GM18505 (cell line): ENCODE data around the gene STARD5.
A peak's percentile ranks its signal among the peaks of the same experiment; 100 is the strongest.

Source experiments
- ATAC-seq: cut with Tn5 transposase; IDR thresholded peaks from one replicate; pipeline ENCODE4 v1.9.1; 2021; ENCODE audit not compliant: unreplicated experiment
- POLR2A ChIP-seq: IDR thresholded peaks from 4 replicates; pipeline ENCODE4 v1.6.1; 2011; ENCODE audit warnings: borderline replicate concordance; ENCODE audit not compliant: insufficient read depth, insufficient read length; ENCODE audit errors: extremely low read depth

Gene STARD5

GRCh38 chr15:81313686-81314085 is 10.3 kb downstream of the STARD5 start:
- no peak for ATAC-seq
- TF ChIP-seq POLR2A: no peak

- no peak for ATAC-seq
- no peak for TF ChIP-seq POLR2A
Measured at GRCh38 chr15:81312790-81313543, 11.0 kb downstream of the STARD5 start.

GRCh38 chr15:81311752-81312464 is 12.0 kb downstream of the STARD5 start:
- no peak for TF ChIP-seq POLR2A

DNA sequence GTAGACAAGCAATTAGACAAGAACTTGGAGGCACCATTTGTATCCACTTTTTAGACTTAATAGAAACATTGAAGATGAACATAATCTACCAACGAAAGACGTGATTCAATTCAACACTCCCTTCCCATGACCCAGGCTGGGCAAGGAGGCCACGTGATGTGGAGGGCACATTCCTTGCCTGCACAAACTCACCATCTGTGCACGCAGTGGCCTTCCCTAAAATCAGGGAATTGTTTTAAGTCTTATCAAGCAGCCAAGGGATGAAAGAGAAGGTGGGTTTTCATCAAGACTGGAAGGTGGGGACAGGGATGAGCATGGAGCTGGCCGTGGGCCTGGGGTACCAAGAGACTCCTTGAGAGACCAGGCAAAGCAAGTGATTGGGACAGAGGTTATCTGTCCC is 13.5 kb downstream of the STARD5 start:
- TF ChIP-seq POLR2A: peak; percentile 42
- ATAC-seq: no peak

More at GRCh38 chr15:81311752-81312464, 12.0 kb downstream of the STARD5 start:
- ATAC-seq: peak; percentile 54

GRCh38 chr15:81309647-81310450 is 14.1 kb downstream of the STARD5 start:
- ATAC-seq: no peak
- peak; percentile 40 for TF ChIP-seq POLR2A

DNA sequence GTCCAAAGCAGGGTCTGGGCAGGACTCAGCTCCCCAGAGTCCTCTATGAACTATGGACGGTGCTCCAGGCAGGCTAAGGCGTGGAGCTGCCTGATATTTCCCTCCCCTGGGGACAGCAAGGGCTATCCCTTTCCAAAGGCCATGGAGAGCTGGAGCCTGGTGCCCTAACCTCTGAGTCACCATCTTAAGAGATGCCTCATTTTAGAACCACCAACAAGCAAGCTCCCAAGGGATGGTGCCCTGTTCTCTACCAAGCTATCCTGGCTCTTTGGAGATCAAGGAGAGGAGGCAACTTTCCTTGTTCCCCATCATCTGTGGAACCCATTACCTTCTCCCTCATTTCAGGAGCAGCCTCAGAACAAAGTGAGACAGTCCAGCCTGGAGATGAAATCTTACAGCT is 15.7 kb downstream of the STARD5 start:
- no peak for ATAC-seq
- TF ChIP-seq POLR2A: no peak

- TF ChIP-seq POLR2A: no peak
- no peak for ATAC-seq
Measured at GRCh38 chr15:81304226-81304625, 19.7 kb downstream of the STARD5 start.

- ATAC-seq: no peak
- TF ChIP-seq POLR2A: no peak
Measured at GRCh38 chr15:81303244-81304225, 20.4 kb downstream of the STARD5 start.

GRCh38 chr15:81302701-81303109 is 21.2 kb downstream of the STARD5 start:
- TF ChIP-seq POLR2A: no peak
- no peak for ATAC-seq

DNA sequence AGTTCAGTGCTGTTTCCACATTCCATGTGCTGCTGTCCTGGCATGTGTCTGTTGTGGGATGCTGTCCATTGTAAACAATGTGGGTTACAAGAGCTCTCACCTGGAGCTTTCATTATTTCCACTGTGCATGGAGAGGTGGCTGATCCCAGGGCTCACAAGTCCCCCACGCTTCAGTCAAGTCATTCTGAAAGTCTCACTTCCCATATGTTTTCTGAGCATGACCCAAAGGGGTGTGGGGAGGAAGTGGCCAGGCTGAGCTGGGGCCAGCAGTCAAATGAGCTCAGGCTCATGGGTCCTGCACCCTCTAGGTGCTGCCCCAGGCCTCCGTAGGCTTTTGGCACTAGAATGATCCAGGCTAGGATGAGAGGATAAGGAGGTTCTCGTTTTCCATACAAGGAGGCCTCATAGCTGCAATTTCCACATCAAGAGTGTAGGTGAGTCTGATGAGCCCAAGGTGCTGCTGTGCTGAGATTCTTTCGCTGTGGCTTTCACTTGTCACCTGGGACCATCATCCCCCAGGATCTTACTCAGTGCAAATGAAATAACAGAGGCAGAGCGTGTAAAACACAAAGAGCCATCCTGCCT is 22.0 kb downstream of the STARD5 start:
- peak; percentile 65 for TF ChIP-seq POLR2A
- ATAC-seq: peak; percentile 66

DNA sequence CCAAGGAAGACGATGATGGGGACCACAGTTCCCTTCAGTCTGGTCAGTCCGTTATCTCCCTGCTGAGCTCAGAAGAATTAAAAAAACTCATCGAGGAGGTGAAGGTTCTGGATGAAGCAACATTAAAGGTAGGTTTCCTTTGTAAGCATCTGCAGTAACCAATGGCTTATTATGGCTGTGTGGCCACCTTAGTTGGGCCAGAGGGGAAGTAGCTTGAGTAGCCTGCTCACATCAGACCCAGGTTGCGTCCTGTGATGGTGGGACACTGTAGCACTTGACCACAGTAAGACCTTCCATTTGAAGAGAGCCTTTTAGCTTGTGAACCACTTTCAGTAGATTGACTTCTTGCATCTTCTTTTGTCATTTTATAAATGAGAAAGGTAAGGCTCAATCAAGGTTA is 22.6 kb downstream of the STARD5 start:
- no peak for ATAC-seq

More for the DNA sequence above, 22.6 kb downstream of the STARD5 start:
- TF ChIP-seq POLR2A: no peak
